Measurements from ENCODE around the gene SARNP.

DNA sequence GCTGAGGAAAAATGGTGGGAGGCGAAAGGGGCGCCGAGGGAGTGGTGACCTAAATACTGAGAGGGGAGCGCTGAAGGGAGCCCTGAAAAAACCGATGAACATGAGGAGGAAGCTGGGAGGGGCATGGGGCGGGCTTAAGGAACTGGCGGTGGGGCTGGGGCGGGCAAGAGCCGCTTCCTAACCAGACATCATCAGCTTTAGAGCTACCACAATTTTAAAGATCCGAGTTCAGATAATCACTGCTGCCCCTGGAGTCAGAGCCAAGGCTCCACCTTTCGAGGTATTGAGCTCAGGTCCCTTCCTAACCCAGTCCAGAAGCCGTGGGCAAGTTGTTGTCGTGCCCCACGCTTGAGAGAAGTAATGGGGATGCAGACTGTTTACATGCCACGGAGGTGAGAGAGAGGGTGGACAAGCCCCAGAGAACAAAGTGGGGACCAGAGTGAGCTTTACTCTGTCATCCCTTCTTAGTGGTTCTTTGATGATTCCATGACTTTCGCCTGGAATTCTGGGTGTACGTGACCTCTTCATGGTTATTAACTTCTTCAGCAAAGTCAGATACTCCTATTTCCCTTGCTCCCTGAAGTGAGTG, 710 bp upstream of the SARNP start:
- TF ChIP-seq, protein P1, sequence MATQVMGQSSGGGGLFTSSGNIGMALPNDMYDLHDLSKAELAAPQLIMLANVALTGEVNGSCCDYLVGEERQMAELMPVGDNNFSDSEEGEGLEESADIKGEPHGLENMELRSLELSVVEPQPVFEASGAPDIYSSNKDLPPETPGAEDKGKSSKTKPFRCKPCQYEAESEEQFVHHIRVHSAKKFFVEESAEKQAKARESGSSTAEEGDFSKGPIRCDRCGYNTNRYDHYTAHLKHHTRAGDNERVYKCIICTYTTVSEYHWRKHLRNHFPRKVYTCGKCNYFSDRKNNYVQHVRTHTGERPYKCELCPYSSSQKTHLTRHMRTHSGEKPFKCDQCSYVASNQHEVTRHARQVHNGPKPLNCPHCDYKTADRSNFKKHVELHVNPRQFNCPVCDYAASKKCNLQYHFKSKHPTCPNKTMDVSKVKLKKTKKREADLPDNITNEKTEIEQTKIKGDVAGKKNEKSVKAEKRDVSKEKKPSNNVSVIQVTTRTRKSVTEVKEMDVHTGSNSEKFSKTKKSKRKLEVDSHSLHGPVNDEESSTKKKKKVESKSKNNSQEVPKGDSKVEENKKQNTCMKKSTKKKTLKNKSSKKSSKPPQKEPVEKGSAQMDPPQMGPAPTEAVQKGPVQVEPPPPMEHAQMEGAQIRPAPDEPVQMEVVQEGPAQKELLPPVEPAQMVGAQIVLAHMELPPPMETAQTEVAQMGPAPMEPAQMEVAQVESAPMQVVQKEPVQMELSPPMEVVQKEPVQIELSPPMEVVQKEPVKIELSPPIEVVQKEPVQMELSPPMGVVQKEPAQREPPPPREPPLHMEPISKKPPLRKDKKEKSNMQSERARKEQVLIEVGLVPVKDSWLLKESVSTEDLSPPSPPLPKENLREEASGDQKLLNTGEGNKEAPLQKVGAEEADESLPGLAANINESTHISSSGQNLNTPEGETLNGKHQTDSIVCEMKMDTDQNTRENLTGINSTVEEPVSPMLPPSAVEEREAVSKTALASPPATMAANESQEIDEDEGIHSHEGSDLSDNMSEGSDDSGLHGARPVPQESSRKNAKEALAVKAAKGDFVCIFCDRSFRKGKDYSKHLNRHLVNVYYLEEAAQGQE (IDR thresholded peaks at IDR 0.05; ENCODE audit: insufficient read depth in 1 of 2, low read depth in 2 of 2, low read length in 2 of 2) = 0 out of 4 replicates have a peak, but pooled peaks of 1 of the 2 experiments have one; percentile 11
- TF ChIP-seq TAF1 (IDR thresholded peaks at IDR 0.05; ENCODE audit: borderline replicate concordance, insufficient read depth, low read length) (no peak), SIN3A (IDR thresholded peaks at IDR 0.05; ENCODE audit: borderline replicate concordance, insufficient read depth, low read length) (peak; percentile 25; the same call in 1 of the 2 replicates)
